ENCODE data around the gene JMJD6.

The JMJD6 gene

DNA sequence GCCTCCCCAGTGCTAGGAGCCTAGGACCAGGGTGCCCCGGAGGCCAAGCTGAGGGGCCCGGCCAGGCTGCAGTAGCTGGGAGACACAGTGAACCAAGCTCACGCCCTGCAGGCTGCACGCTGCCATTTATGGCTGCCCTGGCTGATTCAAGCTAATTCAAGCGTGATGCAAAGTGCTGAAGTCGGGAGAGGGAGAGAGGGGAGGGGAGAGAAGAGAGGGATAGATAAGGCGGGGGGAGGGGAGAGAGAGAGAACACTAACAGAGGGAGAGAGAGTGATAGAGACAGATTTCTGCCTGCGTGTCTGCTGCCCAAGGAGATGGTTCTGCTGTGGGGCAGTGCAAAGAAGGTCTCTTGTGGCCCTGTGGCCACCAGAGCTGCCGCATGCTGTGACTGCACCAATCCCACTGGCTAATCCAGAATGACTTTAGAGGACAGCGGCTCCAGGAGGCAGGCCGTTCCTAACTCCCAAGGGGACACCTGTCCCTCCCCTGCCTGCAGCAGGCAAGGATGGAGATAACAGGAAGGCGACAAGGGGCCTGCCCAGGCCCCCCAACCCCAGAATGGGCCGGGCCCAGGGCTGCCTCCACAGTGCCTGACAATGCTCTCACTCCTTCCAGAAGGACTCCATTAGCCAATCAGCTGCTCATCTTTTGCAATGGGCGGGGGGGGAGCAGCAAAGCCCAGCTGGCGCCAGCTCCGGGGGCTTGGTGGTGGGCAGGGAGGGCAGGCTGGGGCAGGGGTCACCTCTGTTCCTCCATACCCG, 28.5 kb downstream of the JMJD6 start:
- DNase-seq (ENCODE audit: low spot score), result no peak

GRCh38 chr17:76696763-76697701, 29.4 kb downstream of the JMJD6 start:
- DNase-seq (ENCODE audit: low spot score), result no peak

- no peak for DNase-seq (ENCODE audit: low spot score)
These were observed 31.2 kb downstream of the JMJD6 start for GRCh38 chr17:76695059-76695831.

DNA sequence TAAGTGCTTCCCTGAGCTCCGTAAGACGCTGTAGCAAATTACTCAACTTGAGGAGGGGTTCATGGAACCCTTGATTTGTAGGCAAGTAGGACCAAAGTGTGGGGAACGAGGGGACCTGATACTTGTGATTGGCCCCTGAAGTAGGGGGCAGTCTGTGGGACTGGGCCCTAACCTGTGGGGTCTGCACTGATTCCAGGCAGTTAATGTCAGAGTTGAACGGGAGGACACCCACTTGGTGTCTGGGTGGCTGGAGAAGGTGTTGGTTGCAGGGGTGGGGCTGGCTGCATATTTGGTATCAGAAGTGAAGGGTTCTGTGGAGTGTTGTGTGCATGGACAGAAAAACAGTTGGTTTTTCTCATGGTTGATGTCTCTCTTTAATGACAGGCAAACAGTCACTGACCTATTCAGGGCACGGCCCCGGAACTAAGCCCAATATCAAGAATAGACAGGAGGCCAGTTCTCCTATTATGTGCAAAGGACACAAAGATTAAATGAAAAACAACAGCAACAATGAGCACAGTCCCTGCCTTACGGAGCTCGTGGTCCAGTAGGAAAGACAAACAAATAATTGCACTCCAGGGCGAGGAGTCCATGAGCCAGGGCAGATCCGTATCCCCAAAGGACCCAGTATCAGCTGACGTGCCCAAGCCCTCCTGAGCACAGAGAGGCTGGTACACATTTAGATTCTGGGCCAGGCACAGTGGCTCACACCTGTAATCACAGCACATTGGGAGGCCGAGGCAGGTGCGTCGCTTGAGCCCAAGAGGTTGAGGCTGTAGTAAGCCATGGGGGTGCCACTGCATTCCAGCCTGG, 34.8 kb downstream of the JMJD6 start:
- DNase-seq (ENCODE audit: low spot score), result no peak

DNA sequence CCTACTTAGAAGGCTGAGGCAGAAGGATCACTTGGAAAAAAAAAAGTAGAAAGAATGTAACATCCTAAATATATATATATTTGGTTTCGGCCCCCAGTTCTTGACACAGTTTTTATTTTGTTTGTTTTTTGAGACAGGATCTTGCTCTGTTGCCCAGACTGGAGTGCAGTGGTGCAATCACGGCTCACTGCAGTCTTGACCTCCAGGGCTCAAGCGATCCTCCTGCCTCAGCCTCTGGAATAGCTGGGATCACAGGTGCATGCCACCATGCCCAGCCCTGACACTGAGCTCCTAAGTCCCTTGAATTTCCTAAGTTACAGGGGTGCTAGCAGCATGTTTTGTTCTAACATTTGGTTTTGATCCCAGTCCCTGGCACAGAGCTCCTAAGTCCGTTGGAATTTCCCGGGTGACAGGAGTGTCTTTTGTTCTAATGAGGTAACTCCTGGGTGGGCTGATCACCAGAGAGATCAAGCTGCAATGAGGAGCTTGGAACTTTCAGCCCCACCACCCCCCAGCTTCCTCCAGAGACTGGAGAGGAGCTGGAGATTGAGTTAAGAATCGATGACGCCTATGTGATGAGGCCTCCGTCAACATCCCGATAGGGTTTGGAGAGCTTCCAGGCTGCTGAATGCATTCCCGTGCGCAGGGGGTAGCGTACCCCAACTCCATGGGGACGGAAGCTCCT, 35.7 kb downstream of the JMJD6 start:
- DNase-seq (ENCODE audit: low spot score), result no peak

- DNase-seq (ENCODE audit: low spot score), result no peak
These were observed 36.5 kb downstream of the JMJD6 start for GRCh38 chr17:76689859-76690258.

GRCh38 chr17:76688165-76688622, 38.2 kb downstream of the JMJD6 start:
- DNase-seq (ENCODE audit: low spot score), result no peak

DNA sequence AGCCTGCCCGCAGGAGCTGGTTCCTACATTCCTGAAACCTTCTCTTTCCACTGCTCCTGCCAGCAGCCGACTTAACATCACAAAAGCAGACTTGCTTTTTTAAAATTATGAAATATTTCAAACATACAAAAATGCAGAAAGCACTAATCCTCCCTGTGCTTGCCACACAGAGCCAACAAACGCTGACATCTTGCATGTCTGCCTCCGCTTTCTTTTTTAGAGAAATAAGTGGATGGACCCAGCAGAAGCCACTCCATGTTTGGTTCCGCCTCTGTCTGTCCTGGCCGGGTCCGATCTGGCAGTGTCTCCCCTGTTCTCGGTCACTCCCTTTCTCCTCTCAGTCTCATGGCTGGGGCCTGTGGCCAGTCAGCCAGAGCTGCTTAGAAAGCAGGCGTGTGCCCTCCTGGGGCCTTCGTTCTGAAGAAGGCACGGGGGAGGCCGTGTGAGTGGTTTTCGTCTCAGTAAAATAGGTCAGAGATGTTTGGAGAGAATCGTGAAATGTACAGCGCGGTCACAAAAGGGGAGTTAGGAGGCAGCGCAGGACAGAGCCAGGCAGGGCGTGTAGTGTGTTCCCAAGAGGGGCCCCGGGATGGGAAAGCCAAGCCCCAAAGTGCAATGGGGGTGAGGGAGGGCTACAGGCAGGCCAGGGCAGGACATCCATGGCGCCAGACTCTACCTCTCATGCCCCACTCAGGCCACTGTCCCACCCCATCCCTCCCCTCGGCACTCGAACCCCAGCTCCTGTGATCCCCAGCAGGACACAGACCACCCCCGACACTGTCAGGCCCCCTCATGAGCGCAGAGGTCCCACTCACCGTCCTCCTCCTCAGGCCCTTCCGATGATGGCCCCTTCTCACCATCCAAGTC, 38.9 kb downstream of the JMJD6 start:
- no peak for DNase-seq (ENCODE audit: low spot score)

- no peak for DNase-seq (ENCODE audit: low spot score)
These were observed 39.7 kb downstream of the JMJD6 start for GRCh38 chr17:76686538-76687297.

DNA sequence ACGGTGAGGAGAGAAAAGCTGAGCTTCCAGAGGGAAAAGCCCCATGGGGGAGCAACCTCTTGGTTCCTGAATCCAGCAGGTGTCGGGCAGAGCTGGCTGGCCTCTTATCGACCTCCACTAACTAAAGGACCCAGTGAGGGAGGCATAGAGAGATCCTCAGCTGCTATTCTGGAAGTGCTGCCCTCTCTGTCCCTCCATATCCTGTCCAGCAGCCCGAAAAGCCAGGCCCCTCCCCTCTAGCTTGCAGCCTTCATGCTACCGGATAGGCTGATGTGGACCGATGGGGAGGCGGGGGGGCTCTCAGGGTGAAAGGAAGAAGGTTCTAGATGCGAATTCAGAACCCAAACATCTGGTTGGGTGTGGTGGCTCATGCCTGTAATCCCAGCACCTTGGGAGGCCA, 40.6 kb downstream of the JMJD6 start:
- DNase-seq (ENCODE audit: low spot score), result no peak

DNA sequence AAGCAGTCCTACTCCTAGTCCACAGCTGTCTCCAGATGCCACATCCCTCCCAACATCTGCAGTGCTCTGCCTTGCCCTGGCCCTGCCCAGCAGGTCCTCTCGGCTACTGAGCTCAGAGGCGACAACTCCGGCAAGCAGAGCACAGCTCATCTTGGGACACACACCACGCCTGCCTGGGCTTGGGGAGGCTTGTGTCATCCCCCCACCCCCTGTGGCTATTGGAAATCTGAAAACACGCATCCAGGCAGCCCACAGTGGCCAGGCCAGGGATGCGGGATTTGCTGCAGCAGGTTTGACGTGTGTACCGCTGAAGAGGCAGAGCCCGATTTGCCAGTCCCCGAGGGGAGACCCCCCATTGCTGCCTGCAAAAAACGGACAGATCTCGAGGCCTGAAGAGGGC, 41.0 kb downstream of the JMJD6 start:
- DNase-seq (ENCODE audit: low spot score), result no peak

- DNase-seq (ENCODE audit: low spot score), result no peak
These were observed 41.6 kb downstream of the JMJD6 start for GRCh38 chr17:76684756-76685155.

DNA sequence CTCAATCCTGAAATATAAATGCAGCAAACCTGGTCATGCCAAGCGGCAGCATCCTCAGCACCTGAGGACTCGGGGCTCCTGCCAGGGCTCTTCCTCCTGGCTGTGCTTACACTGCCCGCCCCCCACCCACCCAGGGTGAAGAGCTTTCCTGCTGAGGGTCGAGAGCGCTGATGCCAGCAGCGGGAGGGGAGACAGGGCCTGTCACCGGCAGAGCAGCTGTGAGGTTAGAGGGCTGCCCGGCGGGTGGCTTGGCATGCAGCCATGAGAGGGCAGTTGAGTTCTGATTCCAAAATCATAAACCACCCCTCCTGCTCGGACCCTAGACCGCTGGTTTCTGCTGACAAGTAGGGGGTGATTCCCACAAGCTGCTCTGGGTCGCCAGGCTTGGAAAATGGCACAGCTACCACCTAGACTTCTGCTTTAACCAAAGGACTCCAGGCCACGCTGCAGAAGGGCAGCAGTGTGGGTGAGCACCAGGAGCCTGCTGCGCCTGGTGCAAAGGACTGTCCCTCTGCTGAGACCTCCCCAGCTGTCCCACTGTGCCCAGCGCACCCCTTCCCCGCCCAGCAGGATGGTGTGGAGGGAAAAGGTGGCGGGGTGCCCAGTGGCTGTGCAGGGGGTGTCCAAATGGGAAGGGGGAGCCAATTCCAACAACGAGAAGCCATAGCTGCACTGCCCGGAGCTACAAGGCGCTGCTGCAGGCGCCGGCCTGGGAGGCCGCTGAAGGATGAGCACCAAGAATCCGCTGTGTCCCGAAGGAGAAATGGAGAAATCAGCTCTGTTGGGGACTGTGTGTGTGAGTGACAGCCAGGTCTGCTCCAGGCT, 42.3 kb downstream of the JMJD6 start:
- DNase-seq (ENCODE audit: low spot score), result no peak

DNA sequence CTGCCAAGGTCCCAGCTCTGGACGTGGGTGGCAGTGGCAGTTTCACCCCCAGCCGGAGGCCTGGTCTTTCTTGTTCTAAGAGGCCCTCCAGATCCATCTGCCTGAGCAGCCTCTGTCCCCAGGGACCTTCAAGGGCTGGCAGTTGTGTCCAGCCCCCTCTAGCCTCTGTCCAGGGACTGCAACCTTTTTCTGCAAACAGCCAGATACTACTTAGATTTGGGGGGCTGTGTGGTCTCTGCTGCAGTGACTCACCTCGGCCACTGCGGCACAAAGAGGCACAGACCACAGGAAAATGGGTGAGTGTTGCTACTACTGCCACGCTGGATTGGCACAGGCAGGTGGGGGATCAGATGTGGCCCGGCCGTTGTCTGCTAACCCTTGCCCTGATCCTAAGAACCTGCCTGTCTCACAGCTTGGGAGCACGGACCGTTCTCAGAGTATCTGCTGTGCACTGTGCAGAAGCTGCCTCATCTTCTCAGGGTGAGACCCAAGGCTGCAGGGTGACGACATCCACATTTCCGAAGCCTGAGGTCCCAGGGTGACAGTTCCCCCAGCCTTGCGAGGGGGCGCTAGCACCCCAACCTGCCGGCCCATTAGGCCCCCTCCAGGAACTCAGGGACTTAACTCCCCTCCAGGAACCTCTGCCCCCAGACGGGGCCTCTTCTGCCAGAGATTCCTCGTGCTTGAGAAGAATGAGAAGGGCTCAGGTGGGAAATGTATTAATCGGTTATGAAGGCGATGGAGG, 43.2 kb downstream of the JMJD6 start:
- no peak for DNase-seq (ENCODE audit: low spot score)

GRCh38 chr17:76682296-76682695, 44.1 kb downstream of the JMJD6 start:
- DNase-seq (ENCODE audit: low spot score), result no peak

- DNase-seq (ENCODE audit: low spot score), result peak; percentile 71
These were observed 44.9 kb downstream of the JMJD6 start for GRCh38 chr17:76681222-76682137.

Data from germinal center (tissue), 1 donor.